Suprapubic skin (tissue), 3 donors: ENCODE measurements around the gene SHROOM2.

ENCODE experiments used
- EP300 ChIP-seq: sonication (generic); formaldehyde crosslinking; IDR thresholded peaks from one replicate; pipeline ENCODE4 v1.6.1; 2017; ENCODE audit warnings: antibody characterized with exemption
- POLR2A ChIP-seq, 2 donors: fragments of 450-650 bp; IDR thresholded peaks; one replicate each; pipeline ENCODE4 v1.6.1; 2017; ENCODE audit warnings: antibody characterized with exemption in 2 of 2, mild to moderate bottlenecking in 2 of 2, moderate library complexity in 2 of 2
- TF ChIP-seq, protein P1 (sequence below), 2 donors: fragments of 200-600 bp in 1 of 2; fragments of 450-650 bp in 1 of 2; sonication (generic) in 1 of 2; IDR thresholded peaks; one replicate each; pipeline ENCODE4 v1.5.1; 2016 to 2019; ENCODE audit warnings: antibody characterized with exemption in 2 of 2, mild to moderate bottlenecking in 1 of 2, moderate library complexity in 1 of 2

DNA sequence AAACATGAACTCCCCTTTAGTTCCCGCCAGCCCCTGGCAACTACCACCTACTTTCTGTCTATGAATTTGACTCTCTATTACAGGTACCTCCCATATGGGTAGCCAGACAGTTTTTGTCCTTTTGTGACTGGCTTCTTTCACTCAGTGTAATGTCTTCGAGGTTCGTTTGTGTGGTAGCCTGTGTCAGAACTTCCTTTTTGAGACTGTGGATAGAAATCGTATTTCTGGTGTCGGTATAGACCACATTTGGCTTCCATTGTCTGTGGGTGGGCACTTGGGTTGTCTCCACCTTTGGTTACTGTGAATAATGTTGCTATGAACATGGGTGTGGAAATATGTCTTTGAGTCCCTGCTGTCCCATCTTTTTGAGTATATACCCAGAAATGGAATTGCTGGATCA is 175.5 kb downstream of the SHROOM2 start:
- TF ChIP-seq, protein P1, sequence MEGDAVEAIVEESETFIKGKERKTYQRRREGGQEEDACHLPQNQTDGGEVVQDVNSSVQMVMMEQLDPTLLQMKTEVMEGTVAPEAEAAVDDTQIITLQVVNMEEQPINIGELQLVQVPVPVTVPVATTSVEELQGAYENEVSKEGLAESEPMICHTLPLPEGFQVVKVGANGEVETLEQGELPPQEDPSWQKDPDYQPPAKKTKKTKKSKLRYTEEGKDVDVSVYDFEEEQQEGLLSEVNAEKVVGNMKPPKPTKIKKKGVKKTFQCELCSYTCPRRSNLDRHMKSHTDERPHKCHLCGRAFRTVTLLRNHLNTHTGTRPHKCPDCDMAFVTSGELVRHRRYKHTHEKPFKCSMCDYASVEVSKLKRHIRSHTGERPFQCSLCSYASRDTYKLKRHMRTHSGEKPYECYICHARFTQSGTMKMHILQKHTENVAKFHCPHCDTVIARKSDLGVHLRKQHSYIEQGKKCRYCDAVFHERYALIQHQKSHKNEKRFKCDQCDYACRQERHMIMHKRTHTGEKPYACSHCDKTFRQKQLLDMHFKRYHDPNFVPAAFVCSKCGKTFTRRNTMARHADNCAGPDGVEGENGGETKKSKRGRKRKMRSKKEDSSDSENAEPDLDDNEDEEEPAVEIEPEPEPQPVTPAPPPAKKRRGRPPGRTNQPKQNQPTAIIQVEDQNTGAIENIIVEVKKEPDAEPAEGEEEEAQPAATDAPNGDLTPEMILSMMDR (IDR thresholded peaks at IDR 0.05), result no peak
- TF ChIP-seq POLR2A (IDR thresholded peaks at IDR 0.05) (no peak), EP300 (no peak)
